Vagina (tissue), 2 donors: ENCODE results near the gene PLD5.

Experiments used
- POLR2AphosphoS5 ChIP-seq, 2 donors: sonication (generic); formaldehyde crosslinking; IDR thresholded peaks; one replicate each; pipeline ENCODE4 v1.9.0; 2017; ENCODE audit warnings: antibody characterized with exemption in 2 of 2, mild to moderate bottlenecking in 2 of 2, low read depth in 1 of 2; ENCODE audit not compliant: insufficient read depth in 1 of 2
- TF ChIP-seq, protein P1 (sequence below), 3 experiments: fragments of 450-650 bp in 2 of 3; fragments of 200-600 bp in 1 of 3; sonication (generic) in 1 of 3; IDR thresholded peaks; one replicate each; pipeline ENCODE4 v1.5.1; 2017 to 2019; ENCODE audit warnings: antibody characterized with exemption in 3 of 3, mild to moderate bottlenecking in 2 of 3, moderate library complexity in 2 of 3

DNA sequence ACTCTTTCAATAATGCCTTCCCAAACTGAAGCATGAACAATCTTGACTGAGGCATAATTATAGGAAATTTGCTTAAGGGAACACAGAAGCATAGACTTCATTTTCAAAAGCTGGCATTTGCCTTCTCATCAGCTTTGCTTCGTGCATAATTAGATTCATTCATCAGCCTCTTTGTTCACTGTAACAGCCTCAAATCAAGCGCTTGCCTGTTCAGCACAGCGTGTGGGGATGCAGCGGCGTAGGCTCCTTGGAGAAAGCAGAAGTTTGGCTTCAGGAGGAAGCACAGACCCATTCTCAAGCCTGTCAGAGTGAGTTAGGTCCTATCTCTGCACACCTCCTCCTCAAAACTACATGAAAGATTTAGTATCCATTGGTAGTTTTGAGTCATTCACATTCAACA, 279.2 kb downstream of the PLD5 start:
- no peak for TF ChIP-seq POLR2AphosphoS5 (IDR thresholded peaks at IDR 0.05; ENCODE audit: insufficient read depth in 1 of 2, low read depth in 1 of 2)
- TF ChIP-seq, protein P1, sequence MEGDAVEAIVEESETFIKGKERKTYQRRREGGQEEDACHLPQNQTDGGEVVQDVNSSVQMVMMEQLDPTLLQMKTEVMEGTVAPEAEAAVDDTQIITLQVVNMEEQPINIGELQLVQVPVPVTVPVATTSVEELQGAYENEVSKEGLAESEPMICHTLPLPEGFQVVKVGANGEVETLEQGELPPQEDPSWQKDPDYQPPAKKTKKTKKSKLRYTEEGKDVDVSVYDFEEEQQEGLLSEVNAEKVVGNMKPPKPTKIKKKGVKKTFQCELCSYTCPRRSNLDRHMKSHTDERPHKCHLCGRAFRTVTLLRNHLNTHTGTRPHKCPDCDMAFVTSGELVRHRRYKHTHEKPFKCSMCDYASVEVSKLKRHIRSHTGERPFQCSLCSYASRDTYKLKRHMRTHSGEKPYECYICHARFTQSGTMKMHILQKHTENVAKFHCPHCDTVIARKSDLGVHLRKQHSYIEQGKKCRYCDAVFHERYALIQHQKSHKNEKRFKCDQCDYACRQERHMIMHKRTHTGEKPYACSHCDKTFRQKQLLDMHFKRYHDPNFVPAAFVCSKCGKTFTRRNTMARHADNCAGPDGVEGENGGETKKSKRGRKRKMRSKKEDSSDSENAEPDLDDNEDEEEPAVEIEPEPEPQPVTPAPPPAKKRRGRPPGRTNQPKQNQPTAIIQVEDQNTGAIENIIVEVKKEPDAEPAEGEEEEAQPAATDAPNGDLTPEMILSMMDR (IDR thresholded peaks at IDR 0.05): no peak
